Neuron (in vitro differentiated cells): ENCODE data around the gene ENSA.
"Not testable (repeated sequence)": the region's sequence is repeated elsewhere in the genome, so short reads cannot be mapped to it uniquely, and the experiment has no call there.

Experiments used
- H2AFZ ChIP-seq: one replicate; pipeline ENCODE4 v1.6.1; 2013; ENCODE audit warnings: low read depth, mild to moderate bottlenecking, inconsistent platforms, low read length, moderate library complexity
- H3K27me3 ChIP-seq: one replicate; pipeline ENCODE4 v1.6.1; 2013; ENCODE audit warnings: low read length; ENCODE audit not compliant: insufficient read depth
- H3K36me3 ChIP-seq: one replicate; pipeline ENCODE4 v1.6.1; 2013; ENCODE audit warnings: low read length; ENCODE audit not compliant: insufficient read depth
- H3K4me1 ChIP-seq: one replicate; pipeline ENCODE4 v1.6.1; 2013; ENCODE audit warnings: low read length; ENCODE audit not compliant: insufficient read depth
- H3K4me3 ChIP-seq: 2 replicates; pipeline ENCODE4 v1.5.1; 2013; ENCODE audit warnings: mild to moderate bottlenecking, low read length, moderate library complexity
- H3K9me3 ChIP-seq: one replicate; pipeline ENCODE4 v1.6.1; 2013; ENCODE audit warnings: low read length

ENSA gene

GRCh38 chr1:150638430-150638829 is 9.0 kb upstream of the ENSA start:
- H3K27me3 ChIP-seq, H3K4me3 ChIP-seq, H3K9me3 ChIP-seq: not testable (repeated sequence)

DNA sequence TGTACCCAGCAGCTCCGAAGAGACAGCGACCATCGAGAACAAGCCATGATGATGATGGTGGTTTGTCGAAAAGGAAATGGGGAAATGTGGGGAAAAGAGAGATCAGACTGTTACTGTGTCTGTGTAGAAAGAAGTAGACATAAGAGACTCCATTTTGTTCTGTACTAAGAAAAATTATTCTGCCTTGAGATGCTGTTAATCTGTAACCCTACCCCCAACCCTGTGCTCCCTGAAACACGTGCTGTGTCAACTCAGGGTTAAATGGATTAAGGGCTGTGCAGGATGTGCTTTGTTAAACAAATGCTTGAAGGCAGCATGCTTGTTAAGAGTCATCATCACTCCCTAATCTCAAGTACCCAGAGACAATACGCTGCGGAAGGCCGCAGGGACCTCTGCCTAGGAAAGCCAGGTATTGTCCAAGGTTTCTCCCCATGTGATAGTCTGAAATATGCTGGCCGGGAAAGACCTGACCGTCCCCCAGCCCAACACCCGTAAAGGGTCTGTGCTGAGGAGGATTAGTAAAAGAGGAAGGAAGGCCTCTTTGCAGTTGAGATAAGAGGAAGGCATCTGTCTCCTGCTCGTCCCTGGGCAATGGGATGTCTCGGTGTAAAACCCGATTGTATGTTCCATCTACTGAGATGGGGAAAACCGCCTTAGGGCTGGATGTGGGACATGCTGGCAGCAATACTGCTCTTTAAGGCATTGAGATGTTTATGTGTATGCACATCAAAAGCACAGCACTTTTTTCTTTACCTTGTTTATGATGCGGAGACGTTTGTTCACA is 5.6 kb upstream of the ENSA start:
- not testable (repeated sequence) for H3K27me3 ChIP-seq, H3K4me3 ChIP-seq, H3K9me3 ChIP-seq, H2AFZ ChIP-seq, H3K36me3 ChIP-seq, H3K4me1 ChIP-seq

More at GRCh38 chr1:150638430-150638829, 9.0 kb upstream of the ENSA start:
- H2AFZ ChIP-seq, H3K4me1 ChIP-seq, H3K36me3 ChIP-seq: not testable (repeated sequence)

DNA sequence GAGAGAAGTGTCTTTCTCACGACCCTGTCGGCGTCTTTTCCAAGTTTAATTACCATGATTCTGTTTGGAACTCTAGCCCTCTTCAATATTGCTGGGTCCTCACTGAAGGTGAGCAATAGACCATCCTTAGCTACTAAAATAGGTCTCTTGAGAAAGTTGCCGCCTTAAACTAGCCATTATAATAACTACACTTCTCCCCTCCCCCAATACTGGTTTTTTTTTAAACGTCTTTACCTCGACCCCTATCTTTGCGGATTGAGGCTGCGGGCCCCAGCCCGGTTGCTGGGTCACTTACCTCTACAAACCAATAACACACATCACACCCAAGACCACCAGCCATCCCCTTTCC is 672 bp downstream of the ENSA start:
- H3K9me3 ChIP-seq: no peaks in the 10 kb centered on the region
- H3K36me3 ChIP-seq: peaks cover 36% of the 10 kb centered on the region
- peak overlapping the region; percentile 88 for H3K4me3 ChIP-seq
- H2AFZ ChIP-seq: no peak overlapping the region
- peaks cover 14% of the 10 kb centered on the region for H3K4me1 ChIP-seq
- no peaks in the 10 kb centered on the region for H3K27me3 ChIP-seq

DNA sequence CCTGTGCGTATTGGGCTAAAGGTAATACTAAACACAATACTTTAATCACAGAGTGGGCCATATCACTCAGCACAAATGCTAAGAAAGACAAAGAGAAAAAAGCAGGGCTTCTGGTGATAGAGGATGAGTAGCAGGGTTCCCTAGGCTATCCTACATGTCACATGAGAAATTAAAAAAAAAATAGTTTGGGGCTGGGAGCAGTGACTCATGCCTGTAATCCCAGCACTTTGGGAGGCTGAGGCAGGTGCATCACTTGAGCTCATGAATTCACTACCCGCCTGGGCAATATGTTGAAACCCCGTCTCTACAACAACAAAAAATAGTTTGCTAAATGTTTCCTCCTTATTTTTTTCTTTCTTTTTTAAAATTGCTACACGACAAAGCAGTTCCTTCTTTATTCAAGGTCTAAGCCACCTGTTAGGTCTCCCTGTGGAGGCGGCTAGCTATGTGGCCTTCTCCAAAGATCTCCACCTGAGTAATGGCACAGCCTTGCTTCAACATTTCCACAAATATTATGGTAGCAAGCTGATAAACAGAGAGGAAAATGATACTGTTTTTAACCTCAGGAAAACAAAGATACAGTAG is 1.5 kb downstream of the ENSA start:
- Histone ChIP-seq H2AFZ (no peak overlapping the region), H3K36me3 (peaks cover 42% of the 10 kb centered on the region), H3K4me3 (peak overlapping the region; percentile 88), H3K27me3 (no peaks in the 10 kb centered on the region), H3K4me1 (peaks cover 14% of the 10 kb centered on the region), H3K9me3 (no peaks in the 10 kb centered on the region)

GRCh38 chr1:150626150-150626549 is 3.3 kb downstream of the ENSA start:
- Histone ChIP-seq H3K4me1 (peaks cover 14% of the 10 kb centered on the region), H2AFZ (no peak overlapping the region), H3K4me3 (no peak overlapping the region), H3K27me3 (no peaks in the 10 kb centered on the region), H3K9me3 (no peaks in the 10 kb centered on the region), H3K36me3 (peaks cover 49% of the 10 kb centered on the region)

- Histone ChIP-seq H3K36me3 (peaks cover 62% of the 10 kb centered on the region), H3K4me1 (peaks cover 14% of the 10 kb centered on the region)
- not testable (repeated sequence) for H2AFZ ChIP-seq, H3K9me3 ChIP-seq, H3K27me3 ChIP-seq, H3K4me3 ChIP-seq
Observed at GRCh38 chr1:150624546-150624945, 4.9 kb downstream of the ENSA start.

DNA sequence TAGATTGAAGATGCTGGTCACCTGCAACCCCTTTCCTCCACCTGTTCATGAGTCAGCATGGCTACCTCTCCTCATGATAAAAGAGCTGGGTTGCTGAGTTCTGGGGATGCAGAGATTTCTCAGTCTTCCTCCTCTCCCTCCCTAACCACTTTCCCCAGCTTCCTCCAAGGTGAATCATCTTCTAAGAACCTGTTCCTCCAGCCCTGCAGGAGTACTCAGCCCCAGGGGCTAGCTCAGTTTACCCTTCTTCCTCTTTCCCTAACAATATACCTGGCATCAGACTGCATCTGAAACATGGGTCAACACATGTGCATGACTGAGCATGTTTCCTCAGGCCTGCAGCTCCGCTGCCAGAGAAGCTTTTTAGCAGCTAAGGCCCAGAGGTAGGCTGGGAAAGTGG is 5.3 kb downstream of the ENSA start:
- not testable (repeated sequence) for H3K9me3 ChIP-seq, H2AFZ ChIP-seq, H3K27me3 ChIP-seq, H3K4me3 ChIP-seq
- peaks cover 14% of the 10 kb centered on the region for H3K4me1 ChIP-seq
- H3K36me3 ChIP-seq: peaks cover 66% of the 10 kb centered on the region

DNA sequence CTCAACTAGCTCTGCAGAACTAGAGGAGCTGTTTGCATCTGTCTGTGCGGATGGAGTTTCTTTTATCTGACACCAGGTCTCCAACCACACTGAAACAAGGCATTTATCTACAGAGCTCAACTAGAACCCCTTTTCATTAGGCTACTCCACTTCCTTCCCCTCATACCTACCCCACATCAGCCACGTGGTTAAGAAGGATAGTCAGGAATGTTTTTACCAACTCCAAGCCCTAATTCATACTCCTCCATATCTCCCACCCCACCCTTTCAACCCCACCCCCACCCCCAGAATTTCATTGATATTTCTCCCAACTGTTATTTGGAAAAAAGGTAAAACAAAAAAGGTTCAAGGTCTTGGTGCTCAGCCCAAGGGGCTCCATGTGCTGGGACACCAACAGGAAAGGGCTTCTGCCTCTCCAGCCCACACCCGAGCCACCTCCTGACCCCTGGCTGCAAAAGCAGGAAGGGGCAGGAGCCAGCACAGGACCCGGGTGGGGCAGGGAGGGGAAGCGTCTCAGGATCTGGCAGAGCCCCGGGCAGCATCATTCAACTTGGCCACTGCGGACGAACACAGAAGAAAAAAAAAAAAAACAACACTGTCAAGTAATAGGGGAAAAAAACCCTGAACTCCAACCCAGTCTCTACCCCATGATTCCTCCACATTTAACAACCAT is 7.0 kb downstream of the ENSA start:
- Histone ChIP-seq H3K4me1 (peaks cover 2% of the 10 kb centered on the region), H3K27me3 (no peaks in the 10 kb centered on the region), H3K9me3 (no peaks in the 10 kb centered on the region), H3K36me3 (peaks cover 71% of the 10 kb centered on the region), H2AFZ (no peak overlapping the region), H3K4me3 (no peak overlapping the region)

DNA sequence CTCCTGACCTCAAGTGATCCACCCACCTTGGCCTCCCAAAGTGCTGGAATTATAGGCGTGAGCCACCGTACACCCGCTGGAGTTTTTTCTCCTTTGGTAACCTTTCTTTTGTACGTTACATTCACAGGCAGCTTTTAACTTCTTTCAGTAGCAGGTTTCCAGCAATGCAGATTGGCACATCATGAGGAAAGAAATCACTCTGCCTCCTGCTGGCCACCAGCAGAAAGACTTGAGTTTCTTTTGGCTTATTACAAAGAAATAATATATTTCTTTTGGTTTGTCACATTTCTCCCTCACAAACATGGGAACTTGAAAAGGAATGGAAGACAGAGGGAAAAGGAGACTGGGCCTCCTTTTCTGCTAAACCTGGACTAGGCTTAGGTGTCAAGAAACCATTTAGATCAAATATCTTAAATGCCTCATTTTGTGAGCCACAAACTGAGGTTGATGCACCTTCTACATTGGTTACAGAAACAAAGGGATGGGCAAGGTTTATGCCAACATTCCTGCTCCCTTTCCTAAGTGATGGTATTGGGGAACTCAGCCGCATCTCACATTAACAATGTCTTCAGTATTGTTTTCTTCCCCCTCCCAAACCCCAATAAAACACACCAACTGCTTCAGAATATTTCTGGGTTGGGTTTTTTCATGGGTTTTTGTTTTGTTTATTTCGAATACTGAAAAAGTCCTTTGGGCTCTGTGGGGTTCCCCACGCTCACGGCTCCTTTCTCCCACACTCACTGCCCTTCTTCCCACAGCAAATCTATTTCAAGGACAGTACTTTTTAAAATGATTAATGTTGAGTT is 7.7 kb downstream of the ENSA start:
- Histone ChIP-seq H3K4me1 (no peaks in the 10 kb centered on the region), H2AFZ (no peak overlapping the region), H3K9me3 (no peaks in the 10 kb centered on the region), H3K36me3 (peaks cover 71% of the 10 kb centered on the region), H3K4me3 (no peak overlapping the region), H3K27me3 (no peaks in the 10 kb centered on the region)

DNA sequence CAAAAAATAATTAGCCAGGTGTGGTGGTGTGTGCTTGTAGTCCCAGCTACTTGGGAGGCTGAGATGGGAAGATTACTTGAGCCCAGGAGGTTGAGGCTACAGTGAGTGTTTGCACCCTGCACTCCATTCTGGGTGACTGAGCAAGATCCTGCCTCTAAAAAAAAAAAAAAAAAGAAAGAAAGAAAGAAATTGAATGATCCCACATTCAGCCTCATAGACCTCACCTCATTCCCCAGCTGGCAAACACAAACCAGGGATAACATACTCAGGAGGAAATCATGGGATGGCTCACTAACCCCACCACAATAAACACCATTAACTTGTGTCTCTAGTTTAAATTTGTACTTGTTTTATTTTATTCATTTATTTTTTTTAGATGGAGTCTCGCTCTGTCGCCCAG is 8.5 kb downstream of the ENSA start:
- H3K27me3 ChIP-seq: no peaks in the 10 kb centered on the region
- no peak overlapping the region for H3K4me3 ChIP-seq
- no peaks in the 10 kb centered on the region for H3K4me1 ChIP-seq
- no peak overlapping the region for H2AFZ ChIP-seq
- H3K9me3 ChIP-seq: no peaks in the 10 kb centered on the region
- H3K36me3 ChIP-seq: peaks cover 68% of the 10 kb centered on the region

DNA sequence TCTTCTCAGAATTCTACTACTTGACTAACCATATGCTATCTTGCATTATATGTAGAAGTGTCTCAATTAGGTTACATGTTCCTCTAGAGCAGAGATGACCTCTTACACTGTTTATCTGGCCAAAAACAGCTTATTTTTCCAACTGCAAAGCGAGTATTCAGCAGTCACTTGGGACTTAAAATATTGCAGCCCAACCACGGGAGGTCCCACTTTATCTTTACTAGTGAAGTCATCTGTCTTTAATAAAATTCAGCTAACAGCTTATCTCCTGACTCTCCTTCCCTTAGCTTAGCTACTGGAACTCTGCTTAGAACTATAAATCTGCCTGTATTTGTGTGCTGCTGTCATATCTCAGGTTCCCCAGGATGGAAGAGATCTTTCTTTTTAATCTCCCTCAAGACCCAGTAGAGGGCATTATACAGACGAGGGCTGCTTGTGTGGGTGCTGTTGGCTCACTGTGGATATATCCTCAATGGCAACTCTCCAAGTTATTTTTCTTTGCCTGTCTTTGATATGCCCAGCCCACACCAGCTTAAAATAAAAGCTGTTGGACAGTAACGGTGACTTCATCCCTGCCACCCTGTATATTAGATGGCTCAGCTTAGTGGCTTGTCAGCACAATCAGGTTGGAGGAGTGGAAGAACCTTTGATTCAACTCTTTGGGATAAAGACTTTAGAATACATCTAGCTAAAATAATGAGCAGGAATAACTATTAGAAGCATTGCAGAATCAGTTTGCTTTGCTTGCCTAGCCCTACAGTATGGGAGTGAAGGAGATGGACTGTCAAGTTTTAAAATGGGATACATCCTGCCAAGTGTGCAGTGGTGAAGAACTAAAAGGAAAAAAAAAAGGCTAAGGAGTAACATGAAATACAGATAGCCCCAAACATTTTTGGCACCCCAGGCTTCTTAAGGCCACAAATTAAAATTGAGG is 9.6 kb downstream of the ENSA start:
- H2AFZ ChIP-seq: no peak overlapping the region
- no peak overlapping the region for H3K4me3 ChIP-seq
- H3K27me3 ChIP-seq: no peaks in the 10 kb centered on the region
- no peaks in the 10 kb centered on the region for H3K4me1 ChIP-seq
- H3K36me3 ChIP-seq: peaks cover 70% of the 10 kb centered on the region
- H3K9me3 ChIP-seq: no peaks in the 10 kb centered on the region
